ENCODE results near the gene PARP16.
"Not testable (repeated sequence)": the region's sequence is repeated elsewhere in the genome, so short reads cannot be mapped to it uniquely, and the experiment has no call there.

Gene PARP16

DNA sequence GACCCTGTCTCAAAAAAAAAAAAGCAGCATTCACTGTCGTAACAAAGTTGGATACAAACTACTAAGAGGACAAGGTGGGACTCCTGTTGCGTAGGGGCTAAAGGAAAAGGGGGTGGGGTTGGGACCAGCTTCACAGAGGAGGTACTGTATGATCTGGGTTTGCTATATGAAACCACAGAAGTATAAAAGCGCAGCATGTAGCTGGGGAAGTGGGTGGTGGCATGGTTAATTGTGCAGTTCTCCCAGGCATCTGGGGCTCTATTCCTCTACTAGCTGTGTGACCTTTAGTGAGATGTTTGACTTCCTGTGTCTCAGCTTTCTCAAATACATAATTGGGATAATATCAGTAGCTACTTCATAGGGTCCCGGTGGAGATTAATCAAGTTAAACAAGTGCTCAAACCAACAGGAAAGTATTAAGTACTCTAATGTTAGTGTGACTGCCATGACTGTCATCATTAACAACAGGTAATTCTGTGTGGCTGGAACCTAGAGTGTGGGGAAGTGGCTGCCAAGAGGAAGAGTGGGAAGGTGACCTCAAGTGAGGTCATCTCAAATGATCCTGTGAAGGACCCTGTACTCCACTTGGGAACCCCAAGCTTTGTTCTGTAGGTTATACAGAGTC lies 11.5 kb downstream of the PARP16 start:
- DNase-seq, result no peak

- DNase-seq, result not testable (repeated sequence)
These were observed 15.7 kb downstream of the PARP16 start for GRCh38 chr15:65270811-65271545.

DNA sequence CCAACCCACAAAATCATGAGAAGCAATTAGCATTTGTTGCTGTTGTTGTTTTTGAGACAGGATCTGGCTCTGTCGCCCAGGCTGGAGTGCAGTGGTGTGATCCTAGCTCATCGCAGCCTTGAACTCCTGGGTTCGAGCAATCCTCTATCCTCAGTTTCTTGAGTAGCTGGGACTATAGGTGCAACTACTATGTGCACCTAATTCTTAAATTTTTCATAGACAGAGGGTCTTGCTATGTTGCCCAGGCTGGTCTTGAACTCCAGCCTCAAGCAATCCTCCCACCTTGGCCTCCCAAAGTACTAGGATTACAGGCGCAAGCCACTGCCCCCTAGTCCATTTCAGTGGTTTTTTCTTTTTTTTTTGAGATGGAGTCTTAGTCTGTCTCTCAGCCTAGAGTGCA lies 18.3 kb downstream of the PARP16 start:
- DNase-seq, result no peak

DNA sequence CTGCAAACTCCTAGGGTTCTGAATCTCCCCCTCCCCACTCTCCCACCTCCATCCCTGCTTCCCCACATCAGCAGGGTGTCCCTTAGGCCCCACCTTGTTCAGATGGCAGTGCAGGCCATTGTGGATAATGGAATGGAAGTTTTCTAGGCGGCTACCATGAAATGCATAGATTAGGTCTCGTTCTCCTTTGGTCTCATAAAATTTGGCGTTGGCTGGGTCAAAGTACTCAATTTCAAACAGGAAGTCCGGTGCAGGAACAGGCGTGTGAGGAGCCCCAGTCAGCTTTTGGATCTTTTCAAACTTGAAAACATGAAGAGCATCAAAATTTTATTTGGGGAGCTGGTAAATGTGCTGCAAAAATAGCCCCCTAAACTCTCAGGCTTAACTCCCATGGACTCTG lies 20.2 kb downstream of the PARP16 start:
- DNase-seq, result no peak

GRCh38 chr15:65264863-65265430 lies 21.7 kb downstream of the PARP16 start:
- no peak for DNase-seq

GRCh38 chr15:65263313-65263712 lies 23.4 kb downstream of the PARP16 start:
- DNase-seq, result no peak

DNA sequence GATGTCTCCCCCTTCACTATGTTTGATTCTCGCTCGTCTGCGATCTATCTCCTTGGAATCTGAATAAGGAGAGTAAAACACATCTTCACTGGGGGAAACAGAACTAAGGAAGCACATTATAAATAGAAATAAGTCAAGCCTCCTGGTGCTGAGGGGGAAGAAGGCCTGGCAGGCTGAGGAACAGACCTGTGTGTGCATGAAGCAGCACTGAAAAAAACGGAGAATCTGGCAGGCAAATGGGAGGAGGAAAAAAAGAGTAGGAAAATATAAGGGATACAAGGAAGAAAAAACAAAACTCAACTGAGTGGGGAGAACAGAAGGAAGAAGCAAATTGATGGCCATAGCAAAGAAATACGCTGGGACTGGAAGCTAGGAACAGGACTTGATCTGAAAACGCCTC lies 25.7 kb downstream of the PARP16 start:
- no peak for DNase-seq

GRCh38 chr15:65259367-65259797 lies 27.3 kb downstream of the PARP16 start:
- no peak for DNase-seq

GRCh38 chr15:65258375-65259262 lies 28.1 kb downstream of the PARP16 start:
- no peak for DNase-seq

DNA sequence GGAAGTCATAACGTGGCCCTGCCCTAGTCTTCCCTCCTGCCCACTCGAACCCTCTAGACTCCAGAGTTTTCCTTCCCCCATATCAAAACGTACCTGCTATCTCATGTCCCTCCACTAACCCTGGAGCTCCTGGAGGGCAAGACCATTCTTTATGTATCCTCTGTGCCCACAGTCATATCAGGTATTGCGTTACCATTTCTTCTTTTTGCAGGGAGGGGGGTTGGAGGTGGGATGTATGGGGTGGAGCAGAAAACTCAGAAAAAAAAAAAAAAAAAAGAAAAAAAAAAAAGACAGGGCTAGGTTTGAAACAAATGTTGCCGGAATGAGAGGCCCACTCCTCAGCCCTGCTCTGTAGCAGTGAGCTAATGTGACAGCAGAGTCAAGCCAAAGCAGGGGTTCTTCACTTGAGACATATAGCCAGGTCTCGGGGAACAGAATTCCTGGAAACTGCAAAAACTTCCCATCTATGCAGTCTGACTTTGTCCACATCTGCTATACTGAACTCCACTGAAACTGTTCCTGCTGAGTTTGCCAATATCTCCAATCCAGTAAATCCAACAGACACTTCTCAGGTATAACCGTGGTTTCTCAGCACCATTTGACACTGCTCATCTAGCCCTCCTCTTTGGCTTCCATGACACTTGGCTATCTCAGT lies 31.1 kb downstream of the PARP16 start:
- no peak for DNase-seq

DNA sequence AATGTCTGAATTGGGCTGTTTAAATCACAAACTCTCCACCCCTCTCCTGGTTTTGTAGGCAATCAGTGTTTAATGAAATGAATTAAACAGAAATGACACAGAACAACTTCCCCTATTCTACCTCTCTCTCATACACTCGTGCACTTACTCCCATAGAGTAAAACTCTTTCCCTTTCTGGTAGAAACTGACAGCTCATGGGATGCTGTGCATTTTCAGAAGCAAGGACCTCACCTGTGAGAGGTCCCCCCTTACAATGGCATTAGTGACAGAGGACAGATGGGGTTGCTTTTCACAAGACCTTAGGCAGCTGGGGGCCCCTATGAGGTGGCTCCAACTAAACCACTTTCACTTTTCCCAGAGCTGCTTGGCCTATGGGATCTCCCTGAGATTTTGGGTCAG lies 31.9 kb downstream of the PARP16 start:
- DNase-seq, result no peak

- DNase-seq, result no peak
These were observed 32.3 kb downstream of the PARP16 start for GRCh38 chr15:65254356-65254755.

GRCh38 chr15:65249641-65250040 lies 37.0 kb downstream of the PARP16 start:
- no peak for DNase-seq

DNA sequence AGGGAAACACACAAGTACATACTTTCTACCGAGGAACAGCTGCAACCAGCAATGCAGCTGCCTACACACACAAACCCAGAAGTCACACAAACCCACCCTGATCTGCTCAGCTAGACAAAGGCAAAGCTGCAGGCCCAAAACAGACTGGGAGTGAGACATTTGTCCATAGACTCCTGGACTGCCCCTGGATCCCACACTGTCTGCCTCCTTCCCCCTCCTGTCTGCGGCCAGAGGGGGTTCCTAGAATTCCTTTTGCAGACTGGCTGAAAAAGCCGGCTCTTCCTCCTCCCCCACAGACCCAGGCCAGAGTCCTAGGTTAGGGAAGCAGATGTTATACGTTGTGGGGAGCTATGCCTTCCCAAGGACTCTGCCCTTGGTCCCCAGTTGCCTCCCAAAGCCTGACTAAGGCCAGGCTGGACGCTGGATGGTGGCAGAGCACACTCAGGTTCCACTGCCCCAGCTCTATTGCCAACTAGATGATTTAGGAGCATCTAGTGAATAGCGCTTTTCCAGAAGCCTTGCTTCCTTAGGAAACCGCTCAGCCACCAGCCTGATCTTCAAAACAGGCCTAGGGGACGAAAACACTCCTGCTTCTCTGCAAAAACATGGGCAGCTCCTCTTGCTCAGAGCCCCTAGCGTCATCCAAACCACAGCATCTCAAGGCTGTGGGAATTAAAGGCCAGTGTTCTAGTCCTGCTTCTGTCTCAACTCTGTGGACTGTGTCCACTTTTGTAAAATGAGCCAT lies 38.0 kb downstream of the PARP16 start:
- DNase-seq, result no peak

GRCh38 chr15:65246939-65247338 lies 39.7 kb downstream of the PARP16 start:
- DNase-seq, result no peak

GRCh38 chr15:65246026-65246714 lies 40.5 kb downstream of the PARP16 start:
- no peak for DNase-seq

GRCh38 chr15:65245096-65245856 lies 41.4 kb downstream of the PARP16 start:
- DNase-seq, result no peak

DNA sequence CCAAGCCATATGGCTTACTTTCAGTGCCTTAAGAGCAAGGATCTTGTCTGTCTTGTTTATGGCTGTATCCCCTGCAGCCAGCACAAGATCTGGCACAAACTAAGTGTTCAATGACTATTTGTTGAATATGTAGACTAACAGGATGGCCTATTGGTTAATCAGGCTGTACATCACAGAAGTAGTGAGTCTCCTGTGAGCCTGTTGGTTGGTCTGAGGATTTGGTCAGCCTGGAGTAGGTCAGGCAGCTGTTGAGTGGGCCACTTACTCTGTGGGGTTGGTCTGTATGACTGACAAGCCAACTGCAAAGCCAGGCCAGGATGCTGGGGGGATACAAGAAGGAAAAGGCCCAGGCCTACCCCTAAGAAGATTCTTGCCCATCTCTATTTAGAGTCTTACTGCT lies 42.0 kb downstream of the PARP16 start:
- DNase-seq, result no peak

DNA sequence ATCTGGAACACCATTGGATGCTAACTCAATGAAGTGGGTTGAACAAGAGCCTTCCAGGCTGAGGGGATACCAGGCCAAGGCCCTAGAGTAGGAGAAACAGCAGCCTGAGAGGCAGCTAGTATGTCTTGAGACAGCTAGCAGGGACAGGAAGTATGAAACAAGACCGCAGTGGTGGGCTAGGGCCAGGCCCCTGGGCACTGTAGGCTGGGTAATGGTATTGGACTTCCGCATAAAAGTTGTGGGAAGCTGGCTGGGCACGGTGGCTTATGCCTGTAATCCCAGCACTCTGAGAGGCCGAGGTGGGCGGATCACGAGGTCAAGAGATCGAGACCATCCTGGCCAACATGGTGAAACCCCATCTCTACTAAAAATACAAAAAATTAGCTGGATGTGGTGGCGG lies 50.2 kb downstream of the PARP16 start:
- not testable (repeated sequence) for DNase-seq

DNA sequence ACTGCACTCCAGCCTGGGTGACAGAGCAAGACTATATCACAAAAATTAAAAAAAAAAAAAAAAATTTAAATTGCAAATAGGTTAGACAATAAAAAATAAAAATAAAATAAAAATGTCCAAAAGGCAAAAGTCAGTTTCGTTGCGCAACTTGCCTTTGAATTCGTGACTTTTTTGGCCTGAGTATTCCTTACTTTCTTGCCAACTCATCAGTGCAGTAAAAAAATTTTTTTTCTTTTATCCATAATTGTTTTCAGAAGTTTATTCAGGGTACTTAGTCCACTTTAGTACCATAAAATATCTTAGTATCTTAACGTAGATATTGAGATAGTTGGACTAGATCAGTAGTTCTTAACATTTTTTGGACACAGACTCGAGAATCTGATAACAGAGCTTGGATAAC lies 53.0 kb downstream of the PARP16 start:
- no peak for DNase-seq

DNA sequence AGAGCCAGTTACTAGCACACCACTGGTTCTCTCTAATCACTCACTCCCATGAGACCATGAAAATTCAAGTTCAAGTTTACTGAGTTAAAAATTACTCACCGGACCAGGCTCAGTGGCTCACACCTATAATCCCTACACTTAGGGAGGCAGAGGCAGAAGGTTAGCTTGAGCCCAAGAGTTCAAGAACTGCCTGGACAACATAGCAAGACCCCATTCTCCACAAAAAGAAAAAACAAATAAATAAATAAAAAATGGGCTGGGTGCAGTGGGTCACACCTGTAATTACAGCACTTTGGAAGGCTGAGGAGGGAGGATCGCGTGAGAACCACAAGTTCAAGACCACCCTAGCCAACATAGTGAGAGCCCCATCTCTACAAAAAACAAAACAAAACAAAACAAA lies 54.2 kb downstream of the PARP16 start:
- no peak for DNase-seq
